ENCODE measurements around the gene HS6ST2. TPM values are rescaled to one million over a fixed set of nuclear protein-coding genes. Genes with fewer than 3 reads are reported as not detected.

Gene HS6ST2
- total RNA-seq, 2 donors from 2014 or later = 0.70 to 0.87 TPM

DNA sequence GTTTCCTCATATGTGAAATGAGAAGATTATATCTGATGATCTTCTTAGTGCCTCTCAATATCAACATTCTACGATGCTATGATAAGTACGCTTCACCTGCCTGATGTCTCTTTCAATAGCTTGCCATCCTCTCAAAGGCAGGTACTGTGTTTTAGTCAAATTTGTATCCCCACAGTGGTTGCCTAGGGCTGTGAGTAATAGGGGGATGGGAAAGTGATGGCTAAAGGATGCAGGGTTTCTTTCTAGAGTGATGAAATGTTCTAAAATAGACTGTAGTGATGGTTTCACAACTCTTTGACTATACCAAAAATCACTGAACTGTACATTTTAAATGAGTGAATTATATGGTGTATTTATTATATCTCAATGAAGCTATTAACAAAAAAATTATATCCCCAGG is 142.8 kb downstream of the HS6ST2 start:
- intact Hi-C loops (cut with DNase I, micrococcal nuclease) = no loop called here
- no peak for ATAC-seq
- no peak for DNase-seq

DNA sequence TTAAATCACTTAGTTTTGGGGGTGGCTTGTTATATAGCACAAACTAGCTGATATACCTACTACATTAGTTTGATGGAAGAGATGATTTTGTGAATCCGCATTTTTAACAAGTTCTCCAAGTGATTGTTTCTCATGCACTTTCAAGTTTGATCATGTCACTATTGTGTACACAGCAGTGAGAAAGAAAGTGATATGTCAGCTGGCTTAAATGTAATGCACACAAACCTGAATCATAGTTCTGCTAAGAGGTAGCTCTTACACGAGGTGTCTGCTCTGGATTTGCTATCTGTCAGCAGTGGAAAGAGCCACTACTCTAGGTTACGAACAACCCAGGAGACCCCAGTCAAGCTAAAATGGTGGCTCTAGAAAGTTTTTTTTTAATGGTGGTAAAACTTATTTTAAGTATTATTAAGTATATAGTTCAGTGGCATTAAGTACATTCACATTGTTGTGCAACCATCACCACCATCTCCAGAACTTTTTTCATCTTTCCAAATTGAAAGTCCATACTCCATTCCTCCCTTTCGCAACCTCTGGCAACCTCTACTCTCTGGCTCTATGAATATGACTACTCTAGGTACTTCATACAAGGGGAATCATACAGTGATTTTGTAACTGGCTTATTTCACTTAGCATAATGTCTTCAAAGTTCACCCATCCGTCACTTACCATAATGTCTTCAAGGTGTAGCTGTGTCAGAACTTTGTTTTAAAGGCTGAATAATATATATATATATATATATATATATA is 147.3 kb downstream of the HS6ST2 start:
- DNase-seq (no peak), ATAC-seq (no peak)
- intact Hi-C loops (cut with DNase I, micrococcal nuclease) = no loop called here

DNA sequence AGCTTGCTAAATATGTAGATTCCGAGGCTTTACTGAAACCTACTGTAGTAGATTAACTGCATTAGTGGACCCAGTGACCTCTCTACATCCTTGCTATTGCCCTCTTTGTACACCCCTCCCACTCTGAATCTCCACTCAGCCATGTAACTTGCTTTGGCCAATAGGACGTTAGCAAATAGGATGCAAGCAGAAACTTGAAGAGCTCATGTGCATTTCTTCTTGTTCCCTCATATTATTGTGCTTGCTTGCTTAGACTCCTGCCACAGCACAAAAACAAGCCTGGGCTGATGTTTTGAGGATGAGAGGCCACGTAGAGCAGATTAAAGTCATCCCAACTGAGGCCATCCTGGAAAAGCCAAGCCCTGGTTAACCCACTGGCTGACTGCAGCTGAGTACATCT is 147.9 kb downstream of the HS6ST2 start:
- intact Hi-C loops (cut with DNase I, micrococcal nuclease) = no loop called here
- no peak for ATAC-seq
- no peak for DNase-seq

DNA sequence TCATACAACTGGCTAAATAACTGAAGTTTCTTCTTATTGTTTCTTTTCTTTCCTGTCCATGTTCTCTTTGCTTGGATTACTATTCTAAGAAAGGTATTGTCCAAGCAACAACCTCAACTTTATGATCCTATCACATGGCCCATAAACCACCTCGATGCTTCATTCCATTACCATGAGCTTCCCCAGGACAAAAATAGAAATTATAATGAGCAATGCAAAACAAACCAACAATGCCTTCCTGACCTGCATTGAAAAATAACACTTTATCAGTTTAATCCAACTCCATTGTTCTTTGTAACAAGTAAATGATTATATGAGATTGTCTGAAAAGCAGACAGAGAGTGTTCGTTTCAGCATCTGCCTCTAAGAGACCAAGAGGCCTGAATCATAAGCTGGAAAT is 148.8 kb downstream of the HS6ST2 start:
- intact Hi-C loops (cut with DNase I, micrococcal nuclease) = no loop called here
- ATAC-seq (peak; percentile 48), DNase-seq (no peak)

DNA sequence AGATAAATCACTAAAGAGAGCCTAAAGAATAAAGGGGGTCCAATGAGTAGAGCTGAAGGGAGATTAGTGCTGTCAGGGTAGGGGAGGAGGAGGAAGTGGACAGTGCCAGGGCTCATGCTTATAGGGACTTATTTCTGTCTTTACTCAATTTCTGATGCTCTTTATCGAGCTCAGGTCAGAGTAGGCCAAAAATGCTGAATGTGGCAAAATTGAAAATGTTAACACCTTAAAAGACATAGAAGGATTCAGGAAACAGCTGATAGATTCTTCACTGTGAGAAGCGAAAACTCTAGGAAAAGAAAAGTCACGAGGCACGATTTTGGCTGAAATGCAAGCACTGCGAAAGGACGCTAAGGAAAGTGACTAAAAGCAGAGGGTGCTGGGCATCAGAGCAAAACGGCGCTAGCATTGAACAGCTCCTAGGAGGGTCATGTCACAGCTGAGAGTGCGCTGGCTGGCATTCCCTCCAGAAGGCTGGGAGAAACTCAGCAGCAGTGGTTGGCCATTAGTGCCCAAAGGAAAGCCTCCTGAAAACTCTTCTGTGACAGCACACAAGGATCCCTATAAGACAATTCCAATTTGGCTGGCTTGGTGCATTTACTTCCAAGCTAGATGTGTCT is 150.9 kb downstream of the HS6ST2 start:
- DNase-seq (no peak), ATAC-seq (no peak)
- intact Hi-C loops (cut with DNase I, micrococcal nuclease) = no loop called here

DNA sequence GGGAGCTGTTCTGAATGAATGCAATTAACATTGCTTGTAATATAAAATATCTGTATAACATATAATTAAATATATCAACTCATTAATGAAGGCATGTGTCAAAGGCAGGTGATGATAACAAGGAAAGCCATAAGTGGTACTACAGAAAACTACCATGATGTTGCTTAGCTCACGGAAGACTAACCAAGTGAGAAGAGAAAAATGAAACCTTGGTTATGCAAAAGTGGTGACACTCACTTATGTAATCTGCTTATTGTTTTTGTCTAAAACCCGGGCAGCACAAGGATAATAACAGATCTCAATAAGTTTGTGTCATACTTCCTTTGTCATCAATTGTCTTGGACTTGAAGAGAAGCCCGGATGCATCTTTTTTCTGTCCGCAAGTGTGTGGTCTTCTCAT is 156.4 kb downstream of the HS6ST2 start:
- intact Hi-C loops (cut with DNase I, micrococcal nuclease) = no loop called here
- ATAC-seq (no peak), DNase-seq (no peak)

DNA sequence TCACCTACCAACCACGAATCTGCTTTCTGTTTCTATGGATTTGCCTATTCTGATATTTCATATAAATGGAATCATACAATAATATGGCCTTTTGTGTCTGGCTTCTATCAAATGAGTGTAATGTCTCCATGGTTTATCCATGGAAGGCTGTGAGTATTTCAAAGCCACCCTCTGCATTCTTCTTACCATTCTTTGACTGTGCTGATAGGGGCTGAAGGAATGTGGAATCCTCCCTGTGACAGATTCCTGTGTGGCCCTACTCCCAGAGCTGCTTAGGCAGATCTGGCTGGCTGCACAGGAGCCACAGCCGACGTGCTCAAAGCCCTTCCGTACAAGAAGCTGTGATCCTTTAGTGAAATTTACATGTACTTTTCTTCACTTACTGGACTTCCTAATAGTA is 163.2 kb downstream of the HS6ST2 start:
- intact Hi-C loops (cut with DNase I, micrococcal nuclease) = no loop called here
- no peak for ATAC-seq
- no peak for DNase-seq

DNA sequence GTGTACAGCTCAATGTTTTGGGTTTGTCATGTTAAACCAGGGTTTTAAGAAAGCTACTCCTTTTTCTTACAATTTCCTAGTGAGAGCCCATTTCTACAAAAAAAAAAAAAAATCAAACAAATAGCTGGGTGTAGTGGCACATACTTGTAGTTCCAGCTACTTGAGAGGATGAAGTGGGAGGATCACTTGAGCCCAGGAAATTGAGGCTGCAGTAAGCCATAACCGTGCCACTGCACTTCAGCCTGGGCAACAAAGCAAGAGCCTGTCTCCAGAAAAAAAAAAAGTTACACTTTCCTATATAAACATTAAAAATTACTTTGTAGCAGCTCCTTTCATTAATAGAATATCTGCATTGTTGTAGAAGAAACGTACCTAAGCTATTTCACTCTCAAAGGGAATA is 166.7 kb downstream of the HS6ST2 start:
- intact Hi-C loops (cut with DNase I, micrococcal nuclease) = no loop called here
- DNase-seq = no peak
- no peak for ATAC-seq

DNA sequence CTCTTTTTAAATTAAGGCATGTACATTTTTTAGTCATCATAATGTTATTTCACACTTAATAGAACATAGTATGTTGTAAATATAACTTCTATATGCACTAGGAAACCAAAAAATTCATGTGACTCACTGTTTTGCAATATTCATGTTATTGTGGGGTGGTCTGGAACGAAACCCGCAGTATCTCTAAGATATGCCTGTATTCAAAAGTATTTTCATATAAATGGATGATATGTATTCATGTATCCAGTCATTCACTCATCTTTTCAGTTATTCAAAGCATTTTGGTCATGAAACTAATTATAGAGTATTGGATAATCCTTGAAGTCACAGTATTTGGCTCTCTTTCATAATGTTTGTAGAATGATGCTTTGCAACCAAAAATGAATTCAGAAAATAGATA is 168.1 kb downstream of the HS6ST2 start:
- intact Hi-C loops (cut with DNase I, micrococcal nuclease) = no loop called here
- DNase-seq (no peak), ATAC-seq (no peak)

DNA sequence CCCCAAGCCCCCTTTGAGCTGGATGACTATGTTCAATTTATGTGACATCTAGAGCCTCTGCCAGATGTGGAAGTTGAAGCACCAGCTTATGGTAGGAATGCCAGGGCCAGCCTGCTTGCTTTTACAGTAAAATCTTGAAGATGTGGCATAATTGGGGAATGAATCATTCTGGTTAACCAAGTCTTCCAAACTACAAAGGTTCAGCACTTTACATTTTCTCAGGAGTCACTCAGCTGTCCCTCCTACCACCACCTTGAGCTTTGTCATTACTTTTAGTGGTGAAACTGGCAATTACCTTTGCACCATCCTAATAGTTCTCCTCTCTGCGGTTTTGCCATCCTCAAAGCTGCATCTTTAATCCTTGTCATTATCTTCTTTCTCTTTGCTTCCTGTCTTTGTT is 172.2 kb downstream of the HS6ST2 start:
- ATAC-seq (no peak), DNase-seq (no peak)
- intact Hi-C loops (cut with DNase I, micrococcal nuclease) = no loop called here

DNA sequence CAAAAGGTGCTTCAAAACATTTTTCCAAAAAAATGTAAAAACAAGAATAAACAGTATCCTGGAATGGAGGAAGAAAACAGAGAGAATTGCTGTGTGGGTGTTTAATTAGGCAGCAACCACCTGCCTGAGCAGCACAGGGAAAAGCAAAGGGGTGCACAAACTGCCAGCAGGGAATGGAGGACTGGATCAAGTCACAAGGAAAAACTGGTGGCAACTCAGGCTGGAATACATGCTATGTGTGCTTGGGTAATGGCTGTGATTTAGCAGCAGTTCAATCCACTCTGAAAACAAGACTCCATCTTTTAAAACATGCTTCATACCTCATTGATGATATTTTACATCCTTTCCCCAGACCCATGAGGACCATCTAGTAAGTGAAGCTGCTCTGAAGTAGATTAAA is 179.5 kb downstream of the HS6ST2 start:
- DNase-seq (no peak), ATAC-seq (no peak)
- intact Hi-C loops (cut with DNase I, micrococcal nuclease) = no loop called here

DNA sequence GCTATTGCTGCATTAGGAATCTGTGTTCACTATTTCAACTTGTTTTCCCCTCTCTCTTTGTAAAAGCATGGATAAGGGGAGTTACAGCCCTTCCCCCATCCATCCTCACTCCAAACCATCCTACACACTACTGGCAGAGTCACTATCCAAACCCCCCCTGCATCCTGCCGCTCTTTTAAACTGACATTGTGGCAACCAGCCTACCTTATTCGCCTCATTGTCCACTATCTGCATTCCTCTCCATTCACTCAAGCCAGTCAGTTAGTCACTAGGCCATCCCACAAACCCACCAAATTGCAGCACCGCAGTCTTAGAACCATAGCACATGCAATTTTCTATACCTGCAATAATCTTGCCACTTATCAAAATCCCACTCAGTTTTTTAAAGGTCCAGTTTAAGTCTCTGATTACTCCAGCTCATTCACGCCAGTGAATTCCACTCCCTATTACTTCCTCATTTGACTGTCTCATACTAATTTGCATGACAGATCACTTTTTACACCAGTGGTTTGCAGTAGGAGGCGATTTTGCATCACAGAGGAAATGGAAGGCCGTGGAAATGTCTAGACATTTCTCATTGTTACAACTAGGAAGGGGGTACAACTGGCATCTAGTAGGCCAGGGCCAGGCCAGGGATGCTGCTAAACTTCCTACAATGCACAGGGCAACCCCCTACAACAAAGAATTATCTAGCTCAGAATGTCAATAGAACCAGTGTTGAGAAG is 181.8 kb downstream of the HS6ST2 start:
- DNase-seq (no peak), ATAC-seq (no peak)

DNA sequence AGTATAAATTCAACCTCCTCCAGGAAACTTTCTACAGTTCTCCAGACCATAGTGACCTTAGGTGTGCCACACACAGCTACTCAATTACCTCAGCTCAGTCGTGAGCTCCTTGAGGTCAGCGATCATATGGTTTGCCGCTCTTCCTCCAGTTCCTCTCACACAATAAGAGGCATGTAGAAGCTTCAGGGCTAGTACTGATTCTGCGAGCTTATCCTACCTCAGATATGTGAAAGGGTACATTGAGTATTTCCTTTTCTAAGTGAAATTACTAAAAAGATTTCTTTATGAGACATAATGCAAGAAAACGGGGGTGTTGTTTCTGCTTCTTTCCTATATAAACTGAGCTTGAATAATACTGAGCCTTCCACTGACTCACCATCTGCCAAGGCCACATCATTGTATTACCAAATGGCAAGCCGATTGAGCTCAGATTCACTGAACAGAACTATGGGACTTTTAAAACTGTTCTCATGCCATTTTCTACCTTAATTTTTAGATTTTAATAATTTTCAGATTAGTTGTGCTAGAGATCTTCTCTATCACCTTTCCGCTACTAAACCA is 183.1 kb downstream of the HS6ST2 start:
- DNase-seq = no peak
- no peak for ATAC-seq
- intact Hi-C loops (cut with DNase I, micrococcal nuclease) = no loop called here

More for the DNA sequence above, 181.8 kb downstream of the HS6ST2 start:
- intact Hi-C loops (cut with DNase I, micrococcal nuclease) = no loop called here

DNA sequence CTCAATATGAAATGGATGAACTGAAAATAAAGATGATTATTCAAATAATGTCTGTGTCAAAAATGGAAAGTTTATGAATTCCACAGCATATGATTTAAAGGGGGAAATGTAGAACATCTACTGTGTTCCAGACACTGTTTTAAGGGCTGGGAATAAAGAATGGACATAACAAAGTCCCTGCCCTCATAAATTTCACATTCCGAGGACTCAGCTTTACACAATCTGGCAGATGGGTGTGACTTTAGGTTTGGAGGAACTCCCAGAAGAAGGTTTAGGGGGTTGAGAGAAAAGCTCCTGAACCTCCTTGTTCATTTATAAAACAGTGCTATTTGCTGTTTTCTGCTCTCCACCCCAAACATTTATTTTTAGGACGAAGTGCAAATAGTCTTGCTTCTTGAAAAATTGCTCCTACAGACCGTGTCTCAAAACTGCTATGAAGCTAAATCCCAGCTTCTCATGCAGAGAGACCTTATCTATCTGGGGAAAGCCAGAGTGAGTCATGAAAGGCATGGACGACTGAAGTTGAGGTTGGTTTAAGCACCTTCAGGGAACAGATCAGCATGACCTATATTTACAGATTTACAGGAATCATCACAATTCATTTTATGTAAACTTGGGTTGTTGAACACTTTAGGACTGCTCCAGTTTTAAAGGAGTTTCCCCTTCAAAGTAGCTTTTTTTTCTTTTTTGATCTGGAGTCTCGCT is 184.3 kb downstream of the HS6ST2 start:
- ATAC-seq (no peak), DNase-seq (no peak)
- intact Hi-C loops (cut with DNase I, micrococcal nuclease) = no loop called here

DNA sequence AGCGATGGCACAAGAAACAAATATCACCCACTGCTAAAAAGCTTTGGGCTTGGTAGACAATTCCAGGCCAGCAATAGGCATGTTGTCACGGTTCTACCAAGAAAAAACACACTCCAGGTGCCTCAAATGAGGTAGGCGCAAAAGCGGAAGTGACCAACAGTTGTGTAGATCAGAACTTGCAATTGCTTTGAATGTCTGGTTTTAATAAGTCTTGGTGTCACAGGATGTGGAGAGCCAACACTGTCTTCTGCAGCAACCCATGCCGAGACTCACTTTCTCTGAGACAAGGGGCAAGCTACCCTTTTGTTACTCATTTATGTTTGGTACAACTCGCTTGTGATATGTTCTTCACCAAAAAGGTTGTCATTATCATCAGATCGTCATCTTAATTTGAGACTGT is 188.8 kb downstream of the HS6ST2 start:
- no peak for DNase-seq
- intact Hi-C loops (cut with DNase I, micrococcal nuclease) = no loop called here
- ATAC-seq = no peak

DNA sequence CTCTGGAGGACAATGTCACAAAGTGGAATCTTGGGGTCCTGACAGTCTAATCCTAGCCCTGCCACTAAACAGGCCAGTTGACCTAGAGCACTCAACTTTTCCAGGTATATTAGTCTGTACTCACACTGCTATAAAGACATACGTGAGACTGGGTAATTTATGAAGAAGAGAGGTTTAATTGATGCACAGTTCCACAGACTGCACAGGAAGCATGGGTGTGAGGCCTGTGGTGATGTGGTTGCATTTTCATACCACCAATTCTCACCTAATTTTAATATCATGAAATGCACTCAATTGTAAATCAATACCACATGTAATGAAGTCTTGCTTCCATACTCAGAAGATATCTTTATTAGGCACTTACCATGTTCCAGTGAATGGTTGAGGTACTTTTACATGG is 192.0 kb downstream of the HS6ST2 start:
- intact Hi-C loops (cut with DNase I, micrococcal nuclease) = no loop called here
- no peak for DNase-seq
- ATAC-seq = no peak

DNA sequence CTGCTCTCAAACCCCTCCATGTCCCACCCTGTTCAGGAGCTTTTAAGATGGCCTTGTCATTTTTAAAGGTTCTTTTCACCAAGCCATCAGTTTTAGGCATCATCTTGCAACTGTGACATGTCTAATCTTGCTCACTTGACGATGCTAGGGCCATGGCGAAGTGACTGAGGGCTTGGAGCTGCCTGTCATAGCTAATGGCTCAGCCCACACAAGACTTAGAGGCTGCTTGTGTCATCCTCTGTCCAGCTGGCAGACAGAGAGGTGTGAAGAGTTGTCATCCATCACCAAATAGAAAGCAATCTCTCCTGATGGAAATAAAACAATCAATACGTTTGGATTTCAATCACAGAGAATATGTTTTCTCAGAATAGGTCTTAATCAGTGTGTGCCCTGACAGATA is 194.9 kb downstream of the HS6ST2 start:
- DNase-seq = no peak
- ATAC-seq = no peak
- intact Hi-C loops (cut with DNase I, micrococcal nuclease) = no loop called here

DNA sequence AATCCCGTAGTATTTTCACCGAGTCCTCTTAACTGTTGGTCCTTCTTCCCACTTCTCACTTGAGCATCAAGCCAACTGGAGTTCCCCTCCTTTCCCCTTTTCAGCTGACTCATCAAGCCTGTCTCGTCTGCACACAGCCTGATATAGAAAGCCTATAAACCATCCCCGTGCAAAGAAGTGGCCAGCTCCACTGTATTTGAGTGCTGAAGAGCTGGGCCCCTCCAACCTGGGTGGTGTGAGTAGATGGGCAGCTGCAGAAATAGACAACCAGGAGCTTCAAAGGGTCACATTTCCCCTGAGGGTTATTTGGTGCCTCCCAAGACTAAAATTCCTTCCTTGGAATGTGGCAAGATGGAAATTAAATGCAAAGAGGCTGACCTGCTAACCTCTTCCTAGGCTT is 199.7 kb downstream of the HS6ST2 start:
- intact Hi-C loops (cut with DNase I, micrococcal nuclease) = no loop called here
- no peak for ATAC-seq
- DNase-seq = no peak

DNA sequence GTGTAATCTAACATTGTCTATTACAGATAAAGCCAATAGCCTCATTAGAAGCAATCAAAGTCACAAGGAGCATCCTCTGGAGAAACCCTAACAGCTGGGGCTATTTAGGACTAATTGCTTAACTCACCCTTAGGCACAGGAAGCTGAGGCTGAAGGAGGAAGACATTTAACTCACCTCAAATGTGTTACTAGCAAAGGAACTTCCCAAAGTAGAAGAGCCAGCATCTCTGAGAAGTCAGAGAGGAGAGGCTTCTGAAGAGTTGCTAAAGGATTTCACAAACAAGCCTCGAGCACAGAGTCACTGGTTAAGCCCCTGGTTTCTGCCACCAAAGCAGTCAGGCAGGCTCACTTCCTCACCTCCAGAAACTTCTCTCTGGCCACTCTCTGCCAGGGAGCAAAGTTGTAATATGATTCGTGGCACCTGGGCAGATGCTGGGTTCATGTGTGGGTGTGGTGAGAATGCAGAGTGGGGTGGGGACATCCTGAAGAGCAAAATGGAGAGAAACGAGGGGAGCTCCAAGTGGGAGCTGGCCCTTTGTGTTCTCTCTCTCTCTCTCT is 201.3 kb downstream of the HS6ST2 start:
- intact Hi-C loops (cut with DNase I, micrococcal nuclease) = no loop called here
- ATAC-seq (no peak), DNase-seq (no peak)
